Body of pancreas (tissue), 4 donors: ENCODE data around the gene DSE. TPM values are rescaled to one million over a fixed set of nuclear protein-coding genes. Genes with fewer than 3 reads are reported as not detected.

ENCODE experiments used
- ATAC-seq: fragments of 150-250 bp; one replicate; pipeline ENCODE4 v1.9.1; 2016
- DNase-seq, 4 donors: peaks; one replicate each; pipeline ENCODE4 v3.0.0-alpha.2; 2019
- H3K27ac ChIP-seq, 4 donors: fragments of 200-600 bp; sonication (generic); 1 replicate in 3 of 4; 2 replicates in 1 of 4; pipeline versions ENCODE4 v1.5.1 to v1.6.1; 2016 to 2019; ENCODE audit warnings: mild to moderate bottlenecking in 1 of 4, mixed read lengths in 1 of 4, moderate library complexity in 1 of 4
- H3K27me3 ChIP-seq, 2 donors: fragments of 200-600 bp; sonication (generic); one replicate each; pipeline ENCODE4 v1.6.0; 2016; ENCODE audit warnings: mild to moderate bottlenecking in 1 of 2
- H3K36me3 ChIP-seq, 2 donors: fragments of 200-600 bp; sonication (generic); replicated peaks in 1 of 2; 2 replicates each; pipeline ENCODE4 v1.5.1; 2016; ENCODE audit warnings: low read depth in 2 of 2; ENCODE audit not compliant: insufficient read depth in 1 of 2
- H3K4me1 ChIP-seq: fragments of 200-600 bp; sonication (generic); one replicate; pipeline ENCODE4 v1.6.0; 2016
- H3K4me3 ChIP-seq, 2 donors: fragments of 200-600 bp; sonication (generic); 1 replicate in 1 of 2; 2 replicates in 1 of 2; pipeline ENCODE4 v1.5.1; 2016 to 2019
- H3K9me3 ChIP-seq, 3 donors: fragments of 200-600 bp; sonication (generic); 1 replicate in 2 of 3; 2 replicates in 1 of 3; pipeline ENCODE4 v1.5.1; 2016
- CTCF ChIP-seq, 7 experiments: fragments of 450-650 bp in 4 of 7; fragments of 200-600 bp in 3 of 7; sonication (generic) in 3 of 7; IDR thresholded peaks; one replicate each; pipeline ENCODE4 v1.5.1; 2016 to 2019; ENCODE audit warnings: antibody characterized with exemption in 7 of 7
- POLR2A ChIP-seq, 3 donors: fragments of 450-650 bp; IDR thresholded peaks; one replicate each; pipeline ENCODE4 v1.6.1; 2016; ENCODE audit warnings: antibody characterized with exemption in 3 of 3, mild to moderate bottlenecking in 2 of 3
- WGBS, 2 donors: methylation state at CpG; one replicate each; pipeline ENCODE4 v1.1.5; 2017; 5-methylcytosine and 5-hydroxymethylcytosine counted together
- intact Hi-C: fragments of 100-400 bp; cut with DNase I; formaldehyde crosslinking; loops from one replicate; pipeline ENCODE4 v1.15.1; 2023
- total RNA-seq, 2 donors: library from RNA; depleted of rRNA; stranded (reverse); fragments of >200 nt; gene quantifications; one replicate each; pipeline ENCODE4 v1.1.0, GENCODE V29; 2016

DSE gene
- total RNA-seq, 2 donors from 2014 or later, result 8.6 to 14.0 TPM

GRCh38 chr6:116379764-116380163, 9.0 kb downstream of the DSE start:
- TF ChIP-seq POLR2A (IDR thresholded peaks at IDR 0.05) (no peak), CTCF (IDR thresholded peaks at IDR 0.05) (no peak)
- Histone ChIP-seq H3K4me1 (no peaks in the 10 kb centered on the region), H3K9me3 (no peaks in the 10 kb centered on the region), H3K27ac (no peak overlapping the region), H3K36me3 (no peaks in the 10 kb centered on the region), H3K27me3 (no peaks in the 10 kb centered on the region), H3K4me3 (no peak overlapping the region)
- no peak for DNase-seq
- intact Hi-C loops, result no loop called here
- ATAC-seq, result no peak

- 72 to 84% methylated on average over 1 of the region's 1 CpG for WGBS, 2 donors
- ATAC-seq, result no peak
- Histone ChIP-seq H3K36me3 (no peaks in the 10 kb centered on the region), H3K4me1 (no peaks in the 10 kb centered on the region), H3K4me3 (no peak overlapping the region), H3K9me3 (no peaks in the 10 kb centered on the region), H3K27me3 (no peaks in the 10 kb centered on the region), H3K27ac (no peak overlapping the region)
- intact Hi-C loops, result no loop called here
- no peak for TF ChIP-seq CTCF (IDR thresholded peaks at IDR 0.05)
- TF ChIP-seq POLR2A (IDR thresholded peaks at IDR 0.05), result no peak
- no peak for DNase-seq
Observed at GRCh38 chr6:116380346-116380745, 9.6 kb downstream of the DSE start.

GRCh38 chr6:116381000-116381399, 10.3 kb downstream of the DSE start:
- DNase-seq, result no peak
- H3K27ac ChIP-seq, result no peak overlapping the region
- H3K9me3 ChIP-seq, result no peaks in the 10 kb centered on the region
- 65% methylated on average over 3 of the region's 3 CpGs for WGBS, 2 donors
- no peaks in the 10 kb centered on the region for H3K4me1 ChIP-seq
- no peak overlapping the region for H3K4me3 ChIP-seq
- H3K36me3 ChIP-seq, result no peaks in the 10 kb centered on the region
- H3K27me3 ChIP-seq, result no peaks in the 10 kb centered on the region
- ATAC-seq, result no peak
- intact Hi-C loops, result no loop called here
- TF ChIP-seq CTCF (IDR thresholded peaks at IDR 0.05) (no peak), POLR2A (IDR thresholded peaks at IDR 0.05) (no peak)

- no peak for TF ChIP-seq POLR2A (IDR thresholded peaks at IDR 0.05)
- no peak for TF ChIP-seq CTCF (IDR thresholded peaks at IDR 0.05)
- Histone ChIP-seq H3K27ac (no peak overlapping the region), H3K9me3 (no peaks in the 10 kb centered on the region), H3K27me3 (no peaks in the 10 kb centered on the region), H3K36me3 (no peaks in the 10 kb centered on the region), H3K4me1 (no peaks in the 10 kb centered on the region), H3K4me3 (no peak overlapping the region)
- ATAC-seq (no peak), DNase-seq (no peak)
- intact Hi-C loops, result no loop called here
- 90 to 97% methylated on average over 1 of the region's 1 CpG for WGBS, 2 donors
Observed at GRCh38 chr6:116382587-116382986, 11.8 kb downstream of the DSE start.

- H3K9me3 ChIP-seq, result no peaks in the 10 kb centered on the region
- H3K27ac ChIP-seq, result no peak overlapping the region
- H3K27me3 ChIP-seq, result no peaks in the 10 kb centered on the region
- no peak for DNase-seq
- WGBS, 2 donors, result 85 to 86% methylated on average over 3 of the region's 3 CpGs
- intact Hi-C loops, result no loop called here
- H3K4me1 ChIP-seq, result no peaks in the 10 kb centered on the region
- no peak overlapping the region for H3K4me3 ChIP-seq
- no peak for ATAC-seq
- H3K36me3 ChIP-seq, result no peaks in the 10 kb centered on the region
- TF ChIP-seq CTCF (IDR thresholded peaks at IDR 0.05) (no peak), POLR2A (IDR thresholded peaks at IDR 0.05) (no peak)
Observed at GRCh38 chr6:116384727-116385458, 14.1 kb downstream of the DSE start.
